Transverse colon (tissue), 4 donors: ENCODE data around the gene C20orf202. TPM values are rescaled to one million over a fixed set of nuclear protein-coding genes. Genes with fewer than 3 reads are reported as not detected.

Source experiments
- DNase-seq: peaks from one replicate; pipeline ENCODE4 v3.0.0-alpha.2; 2019
- H3K27ac ChIP-seq, 4 donors: fragments of 200-600 bp; sonication (generic); 2 replicates each; pipeline ENCODE4 v1.5.1; 2016 to 2018; ENCODE audit warnings: inconsistent platforms in 4 of 4
- H3K27me3 ChIP-seq: fragments of 200-600 bp; sonication (generic); 2 replicates; pipeline ENCODE4 v1.5.1; 2017; ENCODE audit warnings: inconsistent platforms
- H3K36me3 ChIP-seq, 4 donors: fragments of 200-600 bp; sonication (generic); 2 replicates each; pipeline ENCODE4 v1.5.1; 2017 to 2019; ENCODE audit warnings: inconsistent platforms in 4 of 4
- H3K4me1 ChIP-seq, 4 donors: fragments of 200-600 bp; sonication (generic); 2 replicates each; pipeline ENCODE4 v1.5.1; 2017 to 2020; ENCODE audit warnings: inconsistent platforms in 4 of 4
- H3K4me3 ChIP-seq, 4 donors: fragments of 200-600 bp; sonication (generic); 1 replicate in 1 of 4; 2 replicates in 3 of 4; pipeline versions ENCODE4 v1.5.1 to v1.6.1; 2017 to 2019; ENCODE audit warnings: inconsistent platforms in 4 of 4
- H3K9me3 ChIP-seq, 2 donors: fragments of 200-600 bp; sonication (generic); 2 replicates each; pipeline ENCODE4 v1.5.1; 2017 to 2019; ENCODE audit warnings: inconsistent platforms in 2 of 2
- EP300 ChIP-seq: sonication (generic); formaldehyde crosslinking; IDR thresholded peaks from one replicate; pipeline ENCODE4 v1.6.1; 2017; ENCODE audit warnings: antibody characterized with exemption, low read depth
- POLR2A ChIP-seq: fragments of 450-650 bp; IDR thresholded peaks from one replicate; pipeline ENCODE4 v1.6.1; 2016; ENCODE audit warnings: antibody characterized with exemption, mild to moderate bottlenecking, moderate library complexity
- POLR2AphosphoS5 ChIP-seq, 3 donors: sonication (generic); formaldehyde crosslinking; IDR thresholded peaks; one replicate each; pipeline ENCODE4 v1.6.1; 2016; ENCODE audit warnings: antibody characterized with exemption in 3 of 3
- WGBS, 2 donors: methylation state at CpG; one replicate each; pipeline ENCODE4 v1.1.5; 2018; ENCODE audit warnings: low coverage in 1 of 2; 5-methylcytosine and 5-hydroxymethylcytosine counted together
- in situ Hi-C, 4 donors: fragments of 200-750 bp; cut with MboI; loops; one replicate each; pipeline versions ENCODE4 v1.15.0 to v1.15.1; 2017; ENCODE audit warnings: low sequenced_read_pairs in 3 of 4, low pct_ligation_motif_present in 1 of 4, low pct_unique_long_range_greater_than_20kb in 1 of 4
- intact Hi-C: fragments of 100-400 bp; cut with DNase I; formaldehyde crosslinking; loops from one replicate; pipeline ENCODE4 v1.15.1; 2023; ENCODE audit warnings: low total_unique reads
- total RNA-seq, 4 donors: library from RNA; depleted of rRNA; stranded (reverse); fragments of >200 nt; gene quantifications; one replicate each; pipeline ENCODE4 v1.1.0, GENCODE V29; 2016
- TF ChIP-seq, protein P1 (sequence below), 5 experiments: fragments of 200-600 bp in 3 of 5; fragments of 450-650 bp in 2 of 5; sonication (generic) in 3 of 5; IDR thresholded peaks; 1 replicate in 2 of 5; 2 replicates in 3 of 5; pipeline ENCODE4 v1.5.1; 2016 to 2017; ENCODE audit warnings: antibody characterized with exemption in 5 of 5, inconsistent platforms in 3 of 5, mild to moderate bottlenecking in 2 of 5, moderate library complexity in 1 of 5

The C20orf202 gene
- total RNA-seq, 4 donors from 2014 or later = 0.32 to 0.55 TPM; not detected in 2

- WGBS, 2 donors = 59% methylated on average over 4 of the region's 4 CpGs; no CpG with 5 or more reads in 1 of the 2 donors
- H3K27ac ChIP-seq = no peak overlapping the region
- no peaks in the 10 kb centered on the region for H3K4me1 ChIP-seq
- no peaks in the 10 kb centered on the region for H3K9me3 ChIP-seq
- peaks cover 0 to 35% (median 5%) of the 10 kb centered on the region in 4 donors for H3K36me3 ChIP-seq
- TF ChIP-seq POLR2A = no peak
- TF ChIP-seq, protein P1, sequence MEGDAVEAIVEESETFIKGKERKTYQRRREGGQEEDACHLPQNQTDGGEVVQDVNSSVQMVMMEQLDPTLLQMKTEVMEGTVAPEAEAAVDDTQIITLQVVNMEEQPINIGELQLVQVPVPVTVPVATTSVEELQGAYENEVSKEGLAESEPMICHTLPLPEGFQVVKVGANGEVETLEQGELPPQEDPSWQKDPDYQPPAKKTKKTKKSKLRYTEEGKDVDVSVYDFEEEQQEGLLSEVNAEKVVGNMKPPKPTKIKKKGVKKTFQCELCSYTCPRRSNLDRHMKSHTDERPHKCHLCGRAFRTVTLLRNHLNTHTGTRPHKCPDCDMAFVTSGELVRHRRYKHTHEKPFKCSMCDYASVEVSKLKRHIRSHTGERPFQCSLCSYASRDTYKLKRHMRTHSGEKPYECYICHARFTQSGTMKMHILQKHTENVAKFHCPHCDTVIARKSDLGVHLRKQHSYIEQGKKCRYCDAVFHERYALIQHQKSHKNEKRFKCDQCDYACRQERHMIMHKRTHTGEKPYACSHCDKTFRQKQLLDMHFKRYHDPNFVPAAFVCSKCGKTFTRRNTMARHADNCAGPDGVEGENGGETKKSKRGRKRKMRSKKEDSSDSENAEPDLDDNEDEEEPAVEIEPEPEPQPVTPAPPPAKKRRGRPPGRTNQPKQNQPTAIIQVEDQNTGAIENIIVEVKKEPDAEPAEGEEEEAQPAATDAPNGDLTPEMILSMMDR (IDR thresholded peaks at IDR 0.05) = no peak
- TF ChIP-seq EP300 = no peak
- TF ChIP-seq POLR2AphosphoS5 (IDR thresholded peaks at IDR 0.05) = no peak
- H3K4me3 ChIP-seq = no peak overlapping the region
- H3K27me3 ChIP-seq = no peaks in the 10 kb centered on the region
- in situ Hi-C loops = no loop called here
- DNase-seq = no peak
- intact Hi-C loops = no loop called here
These were observed 31.7 kb upstream of the C20orf202 start for GRCh38 chr20:1171461-1172093.

DNA sequence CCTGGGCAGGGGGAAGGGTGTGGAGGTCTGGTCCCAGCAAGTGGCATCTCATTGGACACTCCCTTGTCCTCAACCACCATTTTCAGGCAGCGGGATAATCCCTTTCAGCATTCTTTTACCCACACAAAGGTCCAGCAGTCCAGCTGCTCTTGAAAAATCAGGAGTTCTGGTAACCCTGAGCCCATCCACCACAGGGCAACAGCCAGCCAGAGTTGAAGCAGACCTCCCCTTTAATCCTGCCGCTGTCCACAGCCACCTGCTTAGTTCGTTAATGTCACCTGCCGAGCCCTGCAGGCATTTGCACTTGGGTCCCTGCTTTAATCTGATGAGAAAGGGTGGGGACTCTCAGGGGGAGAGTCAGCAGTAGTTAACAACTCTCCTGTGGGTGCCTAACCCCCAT is 29.6 kb upstream of the C20orf202 start:
- no peaks in the 10 kb centered on the region for H3K9me3 ChIP-seq
- H3K36me3 ChIP-seq = peaks cover 0 to 16% (median 3%) of the 10 kb centered on the region in 4 donors
- DNase-seq = no peak
- no peak overlapping the region for H3K4me3 ChIP-seq
- intact Hi-C loops (no loop called here), in situ Hi-C loops (no loop called here)
- H3K27ac ChIP-seq = no peak overlapping the region
- H3K4me1 ChIP-seq = no peaks in the 10 kb centered on the region
- no peak for TF ChIP-seq EP300
- TF ChIP-seq, protein P1 (IDR thresholded peaks at IDR 0.05) = no peak
- TF ChIP-seq POLR2A = no peak
- no peak for TF ChIP-seq POLR2AphosphoS5 (IDR thresholded peaks at IDR 0.05)
- 92 to 100% methylated on average over 1 to 4 of the region's 4 CpGs for WGBS, 2 donors
- H3K27me3 ChIP-seq = no peaks in the 10 kb centered on the region

- Histone ChIP-seq H3K4me3 (no peak overlapping the region), H3K27me3 (no peaks in the 10 kb centered on the region), H3K4me1 (no peaks in the 10 kb centered on the region), H3K36me3 (peaks cover 0 to 7% (median 0%) of the 10 kb centered on the region in 4 donors), H3K27ac (no peak overlapping the region), H3K9me3 (no peaks in the 10 kb centered on the region)
- in situ Hi-C loops = no loop called here
- no peak for DNase-seq
- TF ChIP-seq POLR2AphosphoS5 (IDR thresholded peaks at IDR 0.05) = no peak
- 88 to 92% methylated on average over 4 to 8 of the region's 8 CpGs for WGBS, 2 donors
- intact Hi-C loops = no loop called here
These were observed 28.5 kb upstream of the C20orf202 start for GRCh38 chr20:1174787-1175186.

DNA sequence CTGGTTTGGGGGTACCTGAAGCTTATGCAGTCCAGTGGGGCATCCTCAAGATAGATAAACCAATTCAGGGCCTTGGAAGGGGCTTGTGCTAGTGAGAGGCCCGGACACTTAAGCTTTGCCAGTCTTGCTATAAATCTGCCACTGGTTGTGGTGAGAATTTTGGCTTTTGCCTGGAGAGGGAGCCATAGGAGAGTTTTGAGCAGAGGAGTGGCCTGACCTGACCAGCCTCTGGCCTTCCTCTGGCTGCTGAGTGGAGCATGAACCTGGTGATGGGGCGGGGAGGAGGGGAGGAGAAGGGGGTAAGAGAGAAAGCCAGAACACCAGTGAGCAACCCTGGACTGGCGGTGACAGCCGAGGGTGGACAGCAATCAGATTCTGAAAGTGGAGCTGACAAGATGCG is 25.6 kb upstream of the C20orf202 start:
- no peaks in the 10 kb centered on the region for H3K27me3 ChIP-seq
- no peak overlapping the region for H3K27ac ChIP-seq
- intact Hi-C loops = no loop called here
- H3K36me3 ChIP-seq = no peaks in the 10 kb centered on the region
- no peak for DNase-seq
- no peaks in the 10 kb centered on the region for H3K4me1 ChIP-seq
- WGBS, 2 donors = 91 to 100% methylated on average over 1 to 5 of the region's 5 CpGs
- H3K9me3 ChIP-seq = no peaks in the 10 kb centered on the region
- TF ChIP-seq POLR2A (no peak), EP300 (no peak), POLR2AphosphoS5 (IDR thresholded peaks at IDR 0.05) (no peak)
- TF ChIP-seq, protein P1 (IDR thresholded peaks at IDR 0.05) = no peak
- H3K4me3 ChIP-seq = no peak overlapping the region
- in situ Hi-C loops = no loop called here

DNA sequence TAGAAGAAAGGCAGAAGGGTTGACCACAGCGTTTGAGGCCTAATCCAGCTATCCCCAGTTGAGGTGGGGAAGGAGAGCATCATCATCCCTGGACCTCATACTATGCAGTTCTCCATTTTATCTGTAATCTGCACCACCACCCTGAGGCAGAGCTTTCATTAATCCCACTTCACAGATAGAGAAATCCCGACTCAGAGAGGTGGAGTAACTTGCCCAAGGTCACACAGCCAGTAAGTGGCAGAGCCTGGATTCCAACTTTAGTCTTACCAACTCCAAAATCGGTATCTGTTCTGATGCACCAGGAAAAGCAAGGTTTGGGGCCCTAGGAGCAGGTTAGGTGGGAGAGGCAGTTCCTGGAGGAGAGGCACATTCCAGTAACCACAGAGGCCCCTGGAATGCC is 25.2 kb upstream of the C20orf202 start:
- WGBS, 2 donors = 96 to 100% methylated on average over 1 to 3 of the region's 3 CpGs
- Histone ChIP-seq H3K4me3 (no peak overlapping the region), H3K4me1 (no peaks in the 10 kb centered on the region), H3K9me3 (no peaks in the 10 kb centered on the region), H3K27me3 (no peaks in the 10 kb centered on the region), H3K27ac (no peak overlapping the region), H3K36me3 (no peaks in the 10 kb centered on the region)
- TF ChIP-seq POLR2A (no peak), POLR2AphosphoS5 (IDR thresholded peaks at IDR 0.05) (no peak), EP300 (no peak)
- TF ChIP-seq, protein P1 (IDR thresholded peaks at IDR 0.05) = no peak
- intact Hi-C loops (no loop called here), in situ Hi-C loops (no loop called here)
- no peak for DNase-seq
